Measurements from ENCODE around the gene TBC1D22A. TPM values are rescaled to one million over a fixed set of nuclear protein-coding genes. Genes with fewer than 3 reads are reported as not detected.
A peak's percentile ranks its signal among the peaks of the same experiment; 100 is the strongest.

Gene TBC1D22A
- polyA plus RNA-seq, 1 donor (not counting 4 experiments of a cell fraction or from before 2014, with no cell fraction given): 20.9 TPM

GRCh38 chr22:46797355-46797754, 34.9 kb downstream of the TBC1D22A start:
- Histone ChIP-seq H3K36me3 (ENCODE audit: control insufficient read depth in 2 of 2, extremely low read depth in 1 of 2, insufficient read depth in 2 of 2, low read length in 2 of 2) (peaks cover 44 to 47% of the 10 kb centered on the region in 2 experiments), H3K9me3 (ENCODE audit: control insufficient read depth, low read depth, low read length) (no peaks in the 10 kb centered on the region), H3K79me2 (ENCODE audit: control insufficient read depth, insufficient read depth, low read length) (peaks cover 28% of the 10 kb centered on the region), H3K4me3 (ENCODE audit: control insufficient read depth in 2 of 3, extremely low read depth in 1 of 3, insufficient read depth in 2 of 3, low read depth in 1 of 3, low read length in 3 of 3) (no peak overlapping the region), H3K27me3 (ENCODE audit: control insufficient read depth, extremely low read depth, insufficient read depth, low read length) (no peaks in the 10 kb centered on the region), H3K9ac (ENCODE audit: control insufficient read depth, extremely low read depth, insufficient read depth, low read length) (no peak overlapping the region), H3K4me1 (ENCODE audit: control insufficient read depth, extremely low read depth, insufficient read depth, low read length) (peaks cover 5% of the 10 kb centered on the region), H3K4me2 (ENCODE audit: control insufficient read depth, extremely low read depth, insufficient read depth, low read depth, low read length) (no peak overlapping the region), H4K20me1 (ENCODE audit: control insufficient read depth, extremely low read depth, insufficient read depth, low read length) (peaks cover 5% of the 10 kb centered on the region), H3K9me1 (ENCODE audit: control insufficient read depth, extremely low read depth, insufficient read depth, low read length) (no peaks in the 10 kb centered on the region), H3K27ac (ENCODE audit: control insufficient read depth, insufficient read depth, low read length) (no peak overlapping the region), H2AFZ (ENCODE audit: control insufficient read depth, low read length) (no peak overlapping the region)
- dilution Hi-C loops (cut with MboI; ENCODE audit: extremely low pct_ligation_motif_present, low sequenced_read_pairs): no loop called here
- DNase-seq (ENCODE audit: low read depth, low spot score): no peak
- FAIRE-seq: peak; percentile 32
- TF ChIP-seq CTCF (optimal IDR thresholded peaks at IDR 0.05 in 1 of 3, IDR thresholded peaks at IDR 0.05 in 1 of 3, conservative IDR thresholded peaks at IDR 0.05 in 1 of 3; ENCODE audit: extremely low read depth in 1 of 3, insufficient read depth in 2 of 3, low read length in 3 of 3) (peak; percentile 61 to 66 (median 62)), EZH2 (IDR thresholded peaks at IDR 0.05; ENCODE audit: low read length) (no peak)

- DNase-seq (ENCODE audit: low read depth, low spot score) (no peak), FAIRE-seq (no peak)
- H3K9me1 ChIP-seq (ENCODE audit: control insufficient read depth, extremely low read depth, insufficient read depth, low read length): no peaks in the 10 kb centered on the region
- H3K79me2 ChIP-seq (ENCODE audit: control insufficient read depth, insufficient read depth, low read length): peaks cover 24% of the 10 kb centered on the region
- dilution Hi-C loops (cut with MboI; ENCODE audit: extremely low pct_ligation_motif_present, low sequenced_read_pairs): no loop called here
- H3K36me3 ChIP-seq (ENCODE audit: control insufficient read depth in 2 of 2, extremely low read depth in 1 of 2, insufficient read depth in 2 of 2, low read length in 2 of 2): peaks cover 41 to 45% of the 10 kb centered on the region in 2 experiments
- no peaks in the 10 kb centered on the region for H3K27me3 ChIP-seq (ENCODE audit: control insufficient read depth, extremely low read depth, insufficient read depth, low read length)
- H3K4me1 ChIP-seq (ENCODE audit: control insufficient read depth, extremely low read depth, insufficient read depth, low read length): peaks cover 5% of the 10 kb centered on the region
- no peak overlapping the region for H3K9ac ChIP-seq (ENCODE audit: control insufficient read depth, extremely low read depth, insufficient read depth, low read length)
- no peaks in the 10 kb centered on the region for H3K9me3 ChIP-seq (ENCODE audit: control insufficient read depth, low read depth, low read length)
- H4K20me1 ChIP-seq (ENCODE audit: control insufficient read depth, extremely low read depth, insufficient read depth, low read length): peaks cover 5% of the 10 kb centered on the region
- TF ChIP-seq EZH2 (IDR thresholded peaks at IDR 0.05; ENCODE audit: low read length) (no peak), CTCF (optimal IDR thresholded peaks at IDR 0.05 in 1 of 3, IDR thresholded peaks at IDR 0.05 in 1 of 3, conservative IDR thresholded peaks at IDR 0.05 in 1 of 3; ENCODE audit: extremely low read depth in 1 of 3, insufficient read depth in 2 of 3, low read length in 3 of 3) (no peak)
- H3K4me3 ChIP-seq (ENCODE audit: control insufficient read depth in 2 of 3, extremely low read depth in 1 of 3, insufficient read depth in 2 of 3, low read depth in 1 of 3, low read length in 3 of 3): no peak overlapping the region
- no peak overlapping the region for H3K27ac ChIP-seq (ENCODE audit: control insufficient read depth, insufficient read depth, low read length)
- H3K4me2 ChIP-seq (ENCODE audit: control insufficient read depth, extremely low read depth, insufficient read depth, low read depth, low read length): no peak overlapping the region
- no peak overlapping the region for H2AFZ ChIP-seq (ENCODE audit: control insufficient read depth, low read length)
These were observed 35.6 kb downstream of the TBC1D22A start for GRCh38 chr22:46798041-46798365.

Measured in keratinocyte (primary cell).